GM12873 (cell line): Measurements from ENCODE around the gene COL21A1.

Experiments used
- TF ChIP-seq, protein P1 (sequence below): IDR thresholded peaks from 2 replicates; pipeline ENCODE4 v1.5.1; 2012; ENCODE audit warnings: low read depth, mild to moderate bottlenecking, moderate library complexity, low read length, control low read depth; ENCODE audit not compliant: insufficient read depth; ENCODE audit errors: missing control alignments

The COL21A1 gene

GRCh38 chr6:56214041-56214702 lies 33.2 kb downstream of the COL21A1 start:
- TF ChIP-seq, protein P1, sequence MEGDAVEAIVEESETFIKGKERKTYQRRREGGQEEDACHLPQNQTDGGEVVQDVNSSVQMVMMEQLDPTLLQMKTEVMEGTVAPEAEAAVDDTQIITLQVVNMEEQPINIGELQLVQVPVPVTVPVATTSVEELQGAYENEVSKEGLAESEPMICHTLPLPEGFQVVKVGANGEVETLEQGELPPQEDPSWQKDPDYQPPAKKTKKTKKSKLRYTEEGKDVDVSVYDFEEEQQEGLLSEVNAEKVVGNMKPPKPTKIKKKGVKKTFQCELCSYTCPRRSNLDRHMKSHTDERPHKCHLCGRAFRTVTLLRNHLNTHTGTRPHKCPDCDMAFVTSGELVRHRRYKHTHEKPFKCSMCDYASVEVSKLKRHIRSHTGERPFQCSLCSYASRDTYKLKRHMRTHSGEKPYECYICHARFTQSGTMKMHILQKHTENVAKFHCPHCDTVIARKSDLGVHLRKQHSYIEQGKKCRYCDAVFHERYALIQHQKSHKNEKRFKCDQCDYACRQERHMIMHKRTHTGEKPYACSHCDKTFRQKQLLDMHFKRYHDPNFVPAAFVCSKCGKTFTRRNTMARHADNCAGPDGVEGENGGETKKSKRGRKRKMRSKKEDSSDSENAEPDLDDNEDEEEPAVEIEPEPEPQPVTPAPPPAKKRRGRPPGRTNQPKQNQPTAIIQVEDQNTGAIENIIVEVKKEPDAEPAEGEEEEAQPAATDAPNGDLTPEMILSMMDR, result no peak

DNA sequence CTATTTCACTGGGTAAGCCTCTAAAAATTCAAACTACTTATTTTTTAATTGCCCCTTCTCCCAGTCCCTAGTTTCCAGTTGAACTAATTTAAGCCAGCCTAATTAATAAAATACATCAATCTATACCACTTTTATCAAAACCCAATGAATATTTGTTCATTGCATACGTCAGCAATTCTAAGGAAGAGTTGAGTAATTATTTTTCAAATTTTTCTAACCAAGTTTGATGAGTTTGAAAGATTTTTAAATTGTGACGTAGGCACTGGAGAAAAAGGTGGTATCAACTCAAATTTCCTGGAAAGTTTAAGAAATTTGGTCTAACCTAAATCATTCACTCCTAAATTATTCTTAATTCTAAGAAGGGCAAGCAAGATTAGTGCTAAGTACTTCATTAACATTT lies 35.7 kb downstream of the COL21A1 start:
- TF ChIP-seq, protein P1, result no peak

GRCh38 chr6:56204134-56204533 lies 43.2 kb downstream of the COL21A1 start:
- TF ChIP-seq, protein P1, result no peak

DNA sequence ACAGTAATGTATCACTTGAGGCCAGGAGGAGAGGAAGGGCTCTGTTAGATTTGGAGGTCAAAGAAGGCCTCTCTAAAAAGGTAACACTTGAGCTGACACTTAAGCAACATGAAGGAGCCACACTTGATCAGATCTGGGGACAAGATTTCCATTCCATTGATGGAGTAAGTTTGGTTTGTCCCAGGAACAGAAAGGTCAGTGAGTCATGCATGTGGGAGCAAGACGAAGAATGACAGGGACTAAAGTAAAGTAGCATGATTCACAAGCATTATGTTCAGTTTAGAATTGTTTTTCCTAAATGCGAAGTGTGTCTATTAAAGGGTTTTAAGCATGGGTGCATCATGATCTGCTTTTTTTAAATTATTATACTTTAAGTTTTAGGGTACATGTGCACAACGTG lies 47.4 kb downstream of the COL21A1 start:
- TF ChIP-seq, protein P1, result no peak

- TF ChIP-seq, protein P1, result no peak
Observed at GRCh38 chr6:56193846-56194245, 53.5 kb downstream of the COL21A1 start.

DNA sequence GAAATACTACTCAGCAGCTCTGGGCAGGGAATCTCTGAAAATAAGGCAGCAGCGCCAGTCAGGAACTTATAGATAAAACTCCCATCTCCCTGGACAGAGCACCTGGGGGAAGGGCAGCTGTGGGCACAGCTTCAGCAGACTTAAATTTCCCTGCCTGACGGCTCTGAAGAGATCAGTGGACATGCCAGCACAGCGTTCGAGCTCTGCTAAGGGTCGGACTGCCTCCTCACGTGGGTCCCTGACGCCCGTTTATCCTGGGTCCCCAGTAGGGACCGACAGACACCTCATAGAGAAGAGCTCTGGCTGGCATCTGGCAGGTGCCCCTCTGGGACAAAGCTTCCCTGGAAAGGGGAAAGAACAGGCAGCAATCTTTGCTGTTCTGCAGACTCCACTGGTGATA lies 59.0 kb downstream of the COL21A1 start:
- TF ChIP-seq, protein P1, result no peak

- TF ChIP-seq, protein P1, result no peak
Observed at GRCh38 chr6:56187686-56188085, 59.7 kb downstream of the COL21A1 start.
